ENCODE measurements around the gene PGBD1.

PGBD1 gene

GRCh38 chr6:28266563-28266961, 14.8 kb upstream of the PGBD1 start:
- H3K27ac Mint-ChIP-seq = no peak overlapping the region
- no peak for TF ChIP-seq CTCF (IDR thresholded peaks at IDR 0.05; ENCODE audit: unreplicated experiment in 3 of 3)
- no peak overlapping the region for H3K4me3 Mint-ChIP-seq
- H3K9me3 Mint-ChIP-seq = no peaks in the 10 kb centered on the region
- no peaks in the 10 kb centered on the region for H3K27me3 Mint-ChIP-seq (ENCODE audit: low read depth)
- peaks cover 18% of the 10 kb centered on the region for H3K4me1 Mint-ChIP-seq
- peaks cover 11% of the 10 kb centered on the region for H3K36me3 Mint-ChIP-seq (ENCODE audit: low read depth)

GRCh38 chr6:28266962-28267694, 14.2 kb upstream of the PGBD1 start, which contains the start of gene ZSCAN26:
Gene ZSCAN26, plus strand, starts transcription at chr6:28267143. Its CDS starts 4,777 bp downstream, at chr6:28271920.
- Mint-ChIP-seq H3K4me3 (no peak within 1 kb of the TSS), H3K4me1 (peaks cover 18% of the 10 kb centered on the region), H3K27ac (no peak within 1 kb of the TSS), H3K27me3 (ENCODE audit: low read depth) (no peaks in the 10 kb centered on the region), H3K36me3 (ENCODE audit: low read depth) (peaks cover 13% of the 10 kb centered on the region), H3K9me3 (no peaks in the 10 kb centered on the region)
- no peak for TF ChIP-seq CTCF (IDR thresholded peaks at IDR 0.05; ENCODE audit: unreplicated experiment in 3 of 3)

- H3K36me3 Mint-ChIP-seq (ENCODE audit: low read depth) = peaks cover 19% of the 10 kb centered on the region
- no peak overlapping the region for H3K4me3 Mint-ChIP-seq
- H3K27me3 Mint-ChIP-seq (ENCODE audit: low read depth) = no peaks in the 10 kb centered on the region
- H3K4me1 Mint-ChIP-seq = peaks cover 18% of the 10 kb centered on the region
- no peak overlapping the region for H3K27ac Mint-ChIP-seq
- TF ChIP-seq CTCF (IDR thresholded peaks at IDR 0.05; ENCODE audit: unreplicated experiment in 3 of 3) = no peak
- no peaks in the 10 kb centered on the region for H3K9me3 Mint-ChIP-seq
Observed at GRCh38 chr6:28267695-28268059, 13.7 kb upstream of the PGBD1 start.

- Mint-ChIP-seq H3K4me1 (peaks cover 10% of the 10 kb centered on the region), H3K27me3 (ENCODE audit: low read depth) (no peaks in the 10 kb centered on the region), H3K9me3 (no peaks in the 10 kb centered on the region), H3K27ac (no peak overlapping the region), H3K4me3 (peak overlapping the region in 1 of 3 experiments; percentile 31), H3K36me3 (ENCODE audit: low read depth) (peaks cover 30% of the 10 kb centered on the region)
- TF ChIP-seq CTCF (IDR thresholded peaks at IDR 0.05; ENCODE audit: unreplicated experiment in 3 of 3) = no peak
Observed at GRCh38 chr6:28269492-28269891, 11.9 kb upstream of the PGBD1 start.

GRCh38 chr6:28274888-28275287, 6.5 kb upstream of the PGBD1 start:
- H3K4me3 Mint-ChIP-seq = no peak overlapping the region
- TF ChIP-seq CTCF (IDR thresholded peaks at IDR 0.05; ENCODE audit: unreplicated experiment in 3 of 3) = no peak
- H3K27ac Mint-ChIP-seq = no peak overlapping the region
- H3K4me1 Mint-ChIP-seq = peaks cover 10% of the 10 kb centered on the region
- H3K9me3 Mint-ChIP-seq = no peaks in the 10 kb centered on the region
- H3K27me3 Mint-ChIP-seq (ENCODE audit: low read depth) = no peaks in the 10 kb centered on the region
- peaks cover 52% of the 10 kb centered on the region for H3K36me3 Mint-ChIP-seq (ENCODE audit: low read depth)

- Mint-ChIP-seq H3K4me1 (peaks cover 11% of the 10 kb centered on the region), H3K9me3 (no peaks in the 10 kb centered on the region), H3K4me3 (no peak overlapping the region), H3K27ac (no peak overlapping the region), H3K27me3 (ENCODE audit: low read depth) (peaks cover 3% of the 10 kb centered on the region), H3K36me3 (ENCODE audit: low read depth) (peaks cover 39% of the 10 kb centered on the region)
- TF ChIP-seq CTCF (IDR thresholded peaks at IDR 0.05; ENCODE audit: unreplicated experiment in 3 of 3) = no peak
Observed at GRCh38 chr6:28277746-28278145, 3.6 kb upstream of the PGBD1 start.
